ENCODE data around the gene EXOC2.

- TF ChIP-seq CTCF (IDR thresholded peaks at IDR 0.05 in 8 of 11, conservative IDR thresholded peaks at IDR 0.05 in 3 of 11) (no peak), POLR2A (IDR thresholded peaks at IDR 0.05) (no peak)
Observed at GRCh38 chr6:731924-732323, 39.0 kb upstream of the EXOC2 start.

Measured in spleen (tissue), 7 donors.